ENCODE data around the gene RET.

DNA sequence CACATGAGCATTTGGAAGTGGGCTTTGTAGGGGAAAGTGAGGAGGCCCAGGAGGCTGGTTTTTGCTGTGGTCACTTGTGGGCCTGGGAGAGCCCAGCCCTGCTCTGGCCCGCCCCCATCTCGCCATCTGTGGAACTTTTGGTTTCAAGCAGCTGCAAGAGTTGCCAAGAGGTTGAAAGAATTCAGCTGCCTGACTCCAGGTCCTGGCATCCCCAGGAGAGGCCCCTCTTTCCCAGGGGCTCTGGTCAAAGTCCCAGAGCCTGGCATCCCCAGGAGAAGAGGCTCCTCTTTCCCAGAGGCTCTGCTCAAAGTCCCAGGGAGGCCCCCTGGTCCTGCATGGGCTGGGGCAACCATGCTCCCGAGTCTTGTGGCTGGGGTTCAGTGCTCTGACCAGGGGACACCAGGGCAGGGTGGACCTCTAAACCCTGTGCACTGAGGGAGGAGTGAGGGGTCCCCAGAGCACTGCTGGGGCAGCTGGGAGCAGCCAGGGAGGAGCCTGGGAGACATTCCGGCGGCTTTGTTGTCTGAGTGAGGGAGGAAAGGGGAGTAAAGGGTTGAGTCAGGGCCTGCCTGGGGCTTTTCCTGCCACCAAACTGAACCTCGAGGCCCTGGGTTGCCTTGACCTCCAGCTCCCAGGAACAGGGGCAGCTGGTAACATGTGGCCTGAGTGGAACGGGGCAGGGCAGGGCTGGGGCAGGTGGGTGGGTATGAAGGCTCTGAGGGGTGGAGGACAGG, 33.6 kb downstream of the RET start:
- TF ChIP-seq, protein P1, sequence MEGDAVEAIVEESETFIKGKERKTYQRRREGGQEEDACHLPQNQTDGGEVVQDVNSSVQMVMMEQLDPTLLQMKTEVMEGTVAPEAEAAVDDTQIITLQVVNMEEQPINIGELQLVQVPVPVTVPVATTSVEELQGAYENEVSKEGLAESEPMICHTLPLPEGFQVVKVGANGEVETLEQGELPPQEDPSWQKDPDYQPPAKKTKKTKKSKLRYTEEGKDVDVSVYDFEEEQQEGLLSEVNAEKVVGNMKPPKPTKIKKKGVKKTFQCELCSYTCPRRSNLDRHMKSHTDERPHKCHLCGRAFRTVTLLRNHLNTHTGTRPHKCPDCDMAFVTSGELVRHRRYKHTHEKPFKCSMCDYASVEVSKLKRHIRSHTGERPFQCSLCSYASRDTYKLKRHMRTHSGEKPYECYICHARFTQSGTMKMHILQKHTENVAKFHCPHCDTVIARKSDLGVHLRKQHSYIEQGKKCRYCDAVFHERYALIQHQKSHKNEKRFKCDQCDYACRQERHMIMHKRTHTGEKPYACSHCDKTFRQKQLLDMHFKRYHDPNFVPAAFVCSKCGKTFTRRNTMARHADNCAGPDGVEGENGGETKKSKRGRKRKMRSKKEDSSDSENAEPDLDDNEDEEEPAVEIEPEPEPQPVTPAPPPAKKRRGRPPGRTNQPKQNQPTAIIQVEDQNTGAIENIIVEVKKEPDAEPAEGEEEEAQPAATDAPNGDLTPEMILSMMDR (CRISPR knock-in tag; IDR thresholded peaks at IDR 0.05): no peak
- TF ChIP-seq MYC (CRISPR knock-in tag; IDR thresholded peaks at IDR 0.05; ENCODE audit: borderline replicate concordance) (no peak), HOXA9 (CRISPR knock-in tag; IDR thresholded peaks at IDR 0.05; ENCODE audit: borderline replicate concordance) (no peak), POLR2A (IDR thresholded peaks at IDR 0.05; ENCODE audit: insufficient read depth in 1 of 2, low read depth in 2 of 2, low read length in 2 of 2) (no peak), KDM5B (CRISPR knock-in tag; IDR thresholded peaks at IDR 0.05; ENCODE audit: borderline replicate concordance) (no peak), ZNF766 (CRISPR knock-in tag; IDR thresholded peaks at IDR 0.05; ENCODE audit: borderline replicate concordance) (no peak), GABPA (IDR thresholded peaks at IDR 0.05; ENCODE audit: low read depth, low read length) (no peak), GABPA (CRISPR knock-in tag; IDR thresholded peaks at IDR 0.05; ENCODE audit: low read depth) (no peak), YY1 (IDR thresholded peaks at IDR 0.05; ENCODE audit: insufficient read depth, insufficient replicate concordance, low read depth, low read length) (no peak), ZNF747 (CRISPR knock-in tag; IDR thresholded peaks at IDR 0.05; ENCODE audit: borderline replicate concordance) (no peak), SP1 (IDR thresholded peaks at IDR 0.05) (no peak), SP1 (CRISPR knock-in tag; IDR thresholded peaks at IDR 0.05) (no peak), ISX (CRISPR knock-in tag; conservative IDR thresholded peaks at IDR 0.05) (no peak)
- TF ChIP-seq, protein P2, sequence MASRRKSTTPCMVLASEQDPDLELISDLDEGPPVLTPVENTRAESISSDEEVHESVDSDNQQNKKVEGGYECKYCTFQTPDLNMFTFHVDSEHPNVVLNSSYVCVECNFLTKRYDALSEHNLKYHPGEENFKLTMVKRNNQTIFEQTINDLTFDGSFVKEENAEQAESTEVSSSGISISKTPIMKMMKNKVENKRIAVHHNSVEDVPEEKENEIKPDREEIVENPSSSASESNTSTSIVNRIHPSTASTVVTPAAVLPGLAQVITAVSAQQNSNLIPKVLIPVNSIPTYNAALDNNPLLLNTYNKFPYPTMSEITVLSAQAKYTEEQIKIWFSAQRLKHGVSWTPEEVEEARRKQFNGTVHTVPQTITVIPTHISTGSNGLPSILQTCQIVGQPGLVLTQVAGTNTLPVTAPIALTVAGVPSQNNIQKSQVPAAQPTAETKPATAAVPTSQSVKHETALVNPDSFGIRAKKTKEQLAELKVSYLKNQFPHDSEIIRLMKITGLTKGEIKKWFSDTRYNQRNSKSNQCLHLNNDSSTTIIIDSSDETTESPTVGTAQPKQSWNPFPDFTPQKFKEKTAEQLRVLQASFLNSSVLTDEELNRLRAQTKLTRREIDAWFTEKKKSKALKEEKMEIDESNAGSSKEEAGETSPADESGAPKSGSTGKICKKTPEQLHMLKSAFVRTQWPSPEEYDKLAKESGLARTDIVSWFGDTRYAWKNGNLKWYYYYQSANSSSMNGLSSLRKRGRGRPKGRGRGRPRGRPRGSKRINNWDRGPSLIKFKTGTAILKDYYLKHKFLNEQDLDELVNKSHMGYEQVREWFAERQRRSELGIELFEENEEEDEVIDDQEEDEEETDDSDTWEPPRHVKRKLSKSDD (CRISPR knock-in tag; IDR thresholded peaks at IDR 0.05; ENCODE audit: low read depth): no peak

Data from HepG2 (cell line).